Thyroid gland (tissue), 4 donors: ENCODE data around the gene UBE4B.
A peak's percentile ranks its signal among the peaks of the same experiment; 100 is the strongest.

ENCODE experiments used
- POLR2A ChIP-seq, 2 donors: fragments of 450-650 bp; IDR thresholded peaks; one replicate each; pipeline ENCODE4 v1.6.1; 2017; ENCODE audit warnings: antibody characterized with exemption in 2 of 2, mild to moderate bottlenecking in 2 of 2, moderate library complexity in 1 of 2
- TF ChIP-seq, protein P1 (sequence below), 6 experiments: fragments of 200-600 bp in 3 of 6; fragments of 450-650 bp in 3 of 6; sonication (generic) in 3 of 6; IDR thresholded peaks; one replicate each; pipeline ENCODE4 v1.5.1; 2016 to 2019; ENCODE audit warnings: antibody characterized with exemption in 6 of 6, mild to moderate bottlenecking in 2 of 6, inconsistent platforms in 1 of 6, moderate library complexity in 1 of 6

DNA sequence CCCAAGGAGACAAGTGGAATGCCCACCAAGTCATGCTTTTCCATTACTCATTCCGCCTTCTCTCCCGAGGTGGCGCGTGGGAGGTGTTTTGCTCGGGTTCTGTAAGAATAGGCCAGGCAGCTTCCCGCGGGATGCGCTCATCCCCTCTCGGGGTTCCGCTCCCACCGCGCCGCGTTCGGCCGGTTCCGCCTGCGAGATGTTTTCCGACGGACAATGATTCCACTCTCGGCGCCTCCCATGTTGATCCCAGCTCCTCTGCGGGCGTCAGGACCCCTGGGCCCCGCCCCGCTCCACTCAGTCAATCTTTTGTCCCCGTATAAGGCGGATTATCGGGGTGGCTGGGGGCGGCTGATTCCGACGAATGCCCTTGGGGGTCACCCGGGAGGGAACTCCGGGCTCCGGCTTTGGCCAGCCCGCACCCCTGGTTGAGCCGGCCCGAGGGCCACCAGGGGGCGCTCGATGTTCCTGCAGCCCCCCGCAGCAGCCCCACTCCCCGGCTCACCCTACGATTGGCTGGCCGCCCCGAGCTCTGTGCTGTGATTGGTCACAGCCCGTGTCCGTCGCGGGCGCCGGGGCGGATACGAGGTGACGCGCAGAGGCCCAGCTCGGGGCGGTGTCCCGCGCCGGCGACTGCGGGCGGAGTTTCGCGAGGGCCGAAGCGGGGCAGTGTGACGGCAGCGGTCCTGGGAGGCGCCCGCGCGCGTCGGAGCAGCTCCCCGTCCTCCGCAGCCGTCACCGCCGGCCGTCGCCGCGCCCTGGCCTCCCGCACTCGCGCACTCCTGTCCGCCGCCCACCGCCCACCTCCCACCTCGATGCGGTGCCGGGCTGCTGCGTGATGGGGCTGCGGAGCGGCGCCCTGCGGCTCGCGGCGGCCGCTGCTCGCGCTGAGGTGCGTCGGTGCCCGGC lies 177.4 kb downstream of the UBE4B start, which contains the start of gene KIF1B:
- peak; percentile 95 to 100 for TF ChIP-seq POLR2A (IDR thresholded peaks at IDR 0.05)
- TF ChIP-seq, protein P1, sequence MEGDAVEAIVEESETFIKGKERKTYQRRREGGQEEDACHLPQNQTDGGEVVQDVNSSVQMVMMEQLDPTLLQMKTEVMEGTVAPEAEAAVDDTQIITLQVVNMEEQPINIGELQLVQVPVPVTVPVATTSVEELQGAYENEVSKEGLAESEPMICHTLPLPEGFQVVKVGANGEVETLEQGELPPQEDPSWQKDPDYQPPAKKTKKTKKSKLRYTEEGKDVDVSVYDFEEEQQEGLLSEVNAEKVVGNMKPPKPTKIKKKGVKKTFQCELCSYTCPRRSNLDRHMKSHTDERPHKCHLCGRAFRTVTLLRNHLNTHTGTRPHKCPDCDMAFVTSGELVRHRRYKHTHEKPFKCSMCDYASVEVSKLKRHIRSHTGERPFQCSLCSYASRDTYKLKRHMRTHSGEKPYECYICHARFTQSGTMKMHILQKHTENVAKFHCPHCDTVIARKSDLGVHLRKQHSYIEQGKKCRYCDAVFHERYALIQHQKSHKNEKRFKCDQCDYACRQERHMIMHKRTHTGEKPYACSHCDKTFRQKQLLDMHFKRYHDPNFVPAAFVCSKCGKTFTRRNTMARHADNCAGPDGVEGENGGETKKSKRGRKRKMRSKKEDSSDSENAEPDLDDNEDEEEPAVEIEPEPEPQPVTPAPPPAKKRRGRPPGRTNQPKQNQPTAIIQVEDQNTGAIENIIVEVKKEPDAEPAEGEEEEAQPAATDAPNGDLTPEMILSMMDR (IDR thresholded peaks at IDR 0.05) = peak; percentile 91 to 98 (median 95)
